Large intestine (tissue), 3 donors: ENCODE measurements around the gene TSEN15. TPM values are rescaled to one million over a fixed set of nuclear protein-coding genes. Genes with fewer than 3 reads are reported as not detected.

Experiments used
- DNase-seq, 2 donors: peaks; one replicate each; pipeline versions ENCODE4 v3.0.0 to v3.0.0-alpha.2; 2013
- H3K27ac ChIP-seq: one replicate; pipeline ENCODE4 v1.5.1; 2013; ENCODE audit warnings: low read length
- H3K27me3 ChIP-seq: 2 replicates; pipeline ENCODE4 v1.6.1; 2013; ENCODE audit warnings: low read length; ENCODE audit not compliant: control insufficient read depth, insufficient read depth
- H3K36me3 ChIP-seq: 2 replicates; pipeline ENCODE4 v1.6.1; 2013; ENCODE audit warnings: low read length; ENCODE audit not compliant: control insufficient read depth, insufficient read depth
- H3K4me1 ChIP-seq: one replicate; pipeline ENCODE4 v1.6.1; 2013; ENCODE audit warnings: low read length; ENCODE audit not compliant: control insufficient read depth, insufficient read depth
- H3K4me3 ChIP-seq: one replicate; pipeline ENCODE4 v1.5.1; 2013; ENCODE audit warnings: low read length
- H3K9me3 ChIP-seq: one replicate; pipeline ENCODE4 v1.6.1; 2013; ENCODE audit warnings: mild to moderate bottlenecking, low read depth, low read length, moderate library complexity; ENCODE audit not compliant: control insufficient read depth
- WGBS: methylation state at CpG from one replicate; pipeline ENCODE4 v1.1.5; 2013; ENCODE audit warnings: low lambda C conversion rate; ENCODE audit not compliant: insufficient coverage; 5-methylcytosine and 5-hydroxymethylcytosine counted together
- polyA plus RNA-seq: library from polyadenylated mRNA; unstranded; fragments of 120-200 nt; gene quantifications from one replicate; pipeline ENCODE4 v1.2.1, GENCODE V29; 2013

TSEN15 gene
- polyA plus RNA-seq, 1 donor = 29.1 TPM

- DNase-seq = no peak
- Histone ChIP-seq H3K9me3 (no peaks in the 10 kb centered on the region), H3K36me3 (no peaks in the 10 kb centered on the region), H3K27ac (no peak overlapping the region), H3K4me1 (no peaks in the 10 kb centered on the region), H3K4me3 (no peak overlapping the region), H3K27me3 (no peaks in the 10 kb centered on the region)
- no CpG with 5 or more reads among the region's 2 CpGs for WGBS
These were observed 66.5 kb downstream of the TSEN15 start for GRCh38 chr1:184118046-184118445.

Other genes starting within 250 kb of the TSEN15 start
- gene RGL1, start 246.6 kb upstream of the TSEN15 start, polyA plus RNA-seq = 45.2 TPM
- 1.4 TPM for gene COLGALT2, start 14.0 kb upstream of the TSEN15 start, polyA plus RNA-seq